ENCODE results near the gene WNT6. TPM values are rescaled to one million over a fixed set of nuclear protein-coding genes. Genes with fewer than 3 reads are reported as not detected.
A peak's percentile ranks its signal among the peaks of the same experiment; 100 is the strongest.

The WNT6 gene
- total and polyA plus RNA-seq, 2 of the 8 experiments (the other 6 are each of a cell fraction or from before 2014, with no cell fraction given): not detected

DNA sequence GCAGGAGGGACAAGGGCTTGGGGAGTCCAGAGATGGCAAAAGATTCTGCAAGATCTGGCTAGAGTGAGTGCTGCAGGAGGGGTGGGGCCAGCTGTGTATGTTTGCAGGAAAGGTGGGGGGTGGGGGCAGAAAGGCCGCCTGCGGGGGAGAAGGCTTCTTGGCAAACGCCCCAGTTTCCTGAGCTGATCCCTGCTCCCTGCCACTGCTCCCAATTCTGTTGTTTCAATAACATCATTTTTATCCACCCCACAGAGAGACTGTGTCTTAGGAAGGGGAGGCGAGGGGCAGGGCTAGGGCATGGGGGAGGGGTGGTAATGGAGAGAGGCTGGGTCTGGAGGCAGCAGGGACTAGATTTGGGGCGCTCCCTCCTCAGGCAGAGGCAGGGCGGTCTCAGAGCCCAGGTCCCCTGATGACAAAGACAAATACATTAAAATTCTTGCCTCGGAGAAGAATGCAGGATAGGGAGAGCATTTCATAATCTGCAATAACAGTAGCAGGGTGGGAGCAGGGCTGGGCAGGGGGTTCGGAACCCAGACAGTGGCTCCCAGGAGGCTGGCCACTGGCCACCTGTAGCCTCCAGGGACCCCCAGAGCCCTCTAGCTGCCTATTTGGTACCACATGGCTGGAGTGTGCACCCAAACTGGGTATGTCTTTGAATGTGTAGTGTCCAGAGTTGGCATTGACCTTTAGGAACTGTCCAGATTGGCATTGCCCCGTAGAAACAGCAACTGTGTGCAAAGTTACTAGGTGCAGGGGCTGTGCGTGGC is 2.1 kb upstream of the WNT6 start:
- no peaks in the 10 kb centered on the region for H3K9me3 ChIP-seq (ENCODE audit: insufficient read depth in 2 of 2, low read depth in 1 of 2, low read length in 1 of 2)
- no peak overlapping the region for H3K9ac ChIP-seq (replicated peaks in 1 of 4; ENCODE audit: extremely low read depth in 1 of 4, low read depth in 3 of 4, low read length in 3 of 4)
- peak overlapping the region; percentile 68; the same call in 1 of the 2 replicates for H2BK12ac ChIP-seq (ENCODE audit: low read depth, low read length)
- H3K4me1 ChIP-seq (replicated peaks in 1 of 4; ENCODE audit: control insufficient read depth in 3 of 4, insufficient read depth in 4 of 4, low read length in 3 of 4): peaks cover 16 to 52% (median 29%) of the 10 kb centered on the region in 4 experiments
- no peak overlapping the region for H3K27ac ChIP-seq (ENCODE audit: low read depth, low read length)
- ChIA-PET CTCF (ENCODE audit: partially characterized antibody) (interaction anchor here (0.9 to 3.0 kb wide), 11 partner anchors 15 to 145 kb away, joined by 3 to 35 read pairs (median 6); partner anchors contain the start of gene WNT10A), POLR2A (ENCODE audit: partially characterized antibody) (interaction anchor here (1.3 kb wide), 1 partner anchor 38 kb away, joined by 3 read pairs; no protein-coding TSS in a partner anchor)
- DNase-seq (ENCODE audit: low read depth in 1 of 2, low spot score in 2 of 2) (no peak), FAIRE-seq (no peak)
- peaks cover 0 to 2% (median 0%) of the 10 kb centered on the region in 4 experiments; a peak in 1 of 8 replicates for H3K36me3 ChIP-seq (ENCODE audit: control insufficient read depth in 2 of 4, insufficient read depth in 4 of 4, low read length in 3 of 4)
- H3K4ac ChIP-seq (replicated peaks; ENCODE audit: insufficient read length, low read depth, low read length): no peak overlapping the region
- no peaks in the 10 kb centered on the region for H3K79me2 ChIP-seq (ENCODE audit: control insufficient read depth in 1 of 2, insufficient read depth in 2 of 2, low read length in 2 of 2)
- H2BK120ac ChIP-seq (replicated peaks; ENCODE audit: low read depth, low read length): no peak overlapping the region
- H3K23me2 ChIP-seq (ENCODE audit: low read depth, low read length): peaks cover 5% of the 10 kb centered on the region; the same call in 1 of the 2 replicates
- peak overlapping the region; percentile 90; the same call in 1 of the 2 replicates for H2AK5ac ChIP-seq (ENCODE audit: low read depth, low read length)
- WGBS, 2 experiments (ENCODE audit: extremely low coverage in 1 of 2, insufficient coverage in 1 of 2, insufficient read length in 1 of 2, insufficient replicate concordance in 2 of 2, low coverage in 1 of 2, low lambda C conversion rate in 2 of 2, missing lambda C conversion rate in 1 of 2): 24% methylated on average over 6 of the region's 10 CpGs; no CpG with 5 or more reads in 1 of the 2 experiments
- no peak overlapping the region for H3K56ac ChIP-seq (replicated peaks; ENCODE audit: insufficient read length, low read depth, low read length)
- H2BK15ac ChIP-seq (ENCODE audit: low read length): no peak overlapping the region
- no peak overlapping the region for H4K8ac ChIP-seq (ENCODE audit: extremely low read depth, insufficient read depth, low read length)
- peak overlapping the region in 1 of 2 experiments; percentile 72; a peak in 1 of 4 replicates for H3K4me2 ChIP-seq (ENCODE audit: insufficient read depth in 1 of 2, low read depth in 2 of 2, low read length in 2 of 2)
- no peak overlapping the region for H2AFZ ChIP-seq (ENCODE audit: low read length)
- no peaks in the 10 kb centered on the region for H3K79me1 ChIP-seq (ENCODE audit: low read depth, low read length)
- H4K5ac ChIP-seq (ENCODE audit: insufficient read length, low read depth, low read length): no peak overlapping the region
- no peak overlapping the region for H2BK20ac ChIP-seq (ENCODE audit: low read length)
- H2BK5ac ChIP-seq (ENCODE audit: low read depth, low read length): no peak overlapping the region
- H3K27me3 ChIP-seq (replicated peaks in 1 of 4; ENCODE audit: control insufficient read depth in 3 of 4, extremely low read depth in 1 of 4, insufficient read depth in 3 of 4, low read length in 3 of 4): peaks cover 84 to 99% (median 95%) of the 10 kb centered on the region in 4 experiments
- H3K18ac ChIP-seq (ENCODE audit: extremely low read depth, low read length): no peak overlapping the region
- H3K14ac ChIP-seq (ENCODE audit: insufficient read length): no peak overlapping the region
- no peak overlapping the region for H3K23ac ChIP-seq (ENCODE audit: insufficient read length)
- no peak overlapping the region for H4K91ac ChIP-seq (replicated peaks; ENCODE audit: insufficient read length, low read length)
- peaks cover 11 to 17% of the 10 kb centered on the region in 2 experiments for H4K20me1 ChIP-seq (replicated peaks in 1 of 2; ENCODE audit: control insufficient read depth in 1 of 2, insufficient read depth in 2 of 2, low read length in 2 of 2)
- no peak overlapping the region; a peak in 1 of 8 replicates for H3K4me3 ChIP-seq (ENCODE audit: extremely low read depth in 1 of 4, insufficient read depth in 2 of 4, low read depth in 3 of 4, low read length in 4 of 4)
- no peak for TF ChIP-seq CHD2 (IDR thresholded peaks at IDR 0.05; ENCODE audit: low read length)
- no peak for TF ChIP-seq SAP30 (IDR thresholded peaks at IDR 0.05; ENCODE audit: insufficient read depth, insufficient replicate concordance, low read length)
- no peak for TF ChIP-seq CREB1 (IDR thresholded peaks at IDR 0.05)
- TF ChIP-seq ZNF274 (IDR thresholded peaks at IDR 0.05; ENCODE audit: borderline replicate concordance, extremely low read depth, low read length): no peak
- TF ChIP-seq ATF3 (IDR thresholded peaks at IDR 0.05; ENCODE audit: insufficient read depth, low read depth, low read length): no peak
- TF ChIP-seq PHF8 (conservative IDR thresholded peaks at IDR 0.05; ENCODE audit: low read depth, low read length): no peak
- TF ChIP-seq SP1 (IDR thresholded peaks at IDR 0.05; ENCODE audit: low read depth, low read length): no peak
- TF ChIP-seq NANOG (IDR thresholded peaks at IDR 0.05; ENCODE audit: insufficient read depth, low read depth, low read length, poor library complexity, severe bottlenecking): no peak
- TF ChIP-seq E2F6 (IDR thresholded peaks at IDR 0.05): no peak
- TF ChIP-seq EGR1 (IDR thresholded peaks at IDR 0.05; ENCODE audit: borderline replicate concordance, low read depth, low read length): no peak
- TF ChIP-seq TBP (IDR thresholded peaks at IDR 0.05; ENCODE audit: low read depth, low read length): no peak
